ENCODE measurements around the gene BCL11B.

The BCL11B gene

GRCh38 chr14:99125616-99126431 lies 146.2 kb downstream of the BCL11B start:
- Mint-ChIP-seq H3K9me3 (no peaks in the 10 kb centered on the region), H3K27me3 (peaks cover 14% of the 10 kb centered on the region), H3K27ac (no peak overlapping the region), H3K36me3 (ENCODE audit: low read depth) (no peaks in the 10 kb centered on the region), H3K4me3 (no peak overlapping the region), H3K4me1 (ENCODE audit: low read depth) (peaks cover 11% of the 10 kb centered on the region)
- intact Hi-C loops (cut with micrococcal nuclease), result no loop called here

- H3K36me3 Mint-ChIP-seq (ENCODE audit: low read depth), result no peaks in the 10 kb centered on the region
- intact Hi-C loops (cut with micrococcal nuclease), result no loop called here
- no peak overlapping the region for H3K27ac Mint-ChIP-seq
- no peak overlapping the region for H3K4me3 Mint-ChIP-seq
- peaks cover 17% of the 10 kb centered on the region for H3K27me3 Mint-ChIP-seq
- no peaks in the 10 kb centered on the region for H3K9me3 Mint-ChIP-seq
- peaks cover 11% of the 10 kb centered on the region for H3K4me1 Mint-ChIP-seq (ENCODE audit: low read depth)
Observed at GRCh38 chr14:99125113-99125512, 146.9 kb downstream of the BCL11B start.

- Mint-ChIP-seq H3K27me3 (peaks cover 15% of the 10 kb centered on the region), H3K4me3 (no peak overlapping the region), H3K36me3 (ENCODE audit: low read depth) (no peaks in the 10 kb centered on the region), H3K9me3 (no peaks in the 10 kb centered on the region), H3K27ac (peak overlapping the region; percentile 54), H3K4me1 (ENCODE audit: low read depth) (peaks cover 9% of the 10 kb centered on the region)
- intact Hi-C loops (cut with micrococcal nuclease), result no loop called here
Observed at GRCh38 chr14:99124482-99125105, 147.4 kb downstream of the BCL11B start.

- Mint-ChIP-seq H3K27ac (no peak overlapping the region), H3K27me3 (peaks cover 26% of the 10 kb centered on the region), H3K36me3 (ENCODE audit: low read depth) (no peaks in the 10 kb centered on the region), H3K9me3 (no peaks in the 10 kb centered on the region), H3K4me1 (ENCODE audit: low read depth) (peaks cover 3% of the 10 kb centered on the region), H3K4me3 (no peak overlapping the region)
- intact Hi-C loops (cut with micrococcal nuclease), result no loop called here
Observed at GRCh38 chr14:99123208-99123870, 148.7 kb downstream of the BCL11B start.

- H3K4me1 Mint-ChIP-seq (ENCODE audit: low read depth), result peaks cover 7% of the 10 kb centered on the region
- peaks cover 32% of the 10 kb centered on the region for H3K27me3 Mint-ChIP-seq
- no peaks in the 10 kb centered on the region for H3K36me3 Mint-ChIP-seq (ENCODE audit: low read depth)
- intact Hi-C loops (cut with micrococcal nuclease), result no loop called here
- peak overlapping the region; percentile 12 for H3K27ac Mint-ChIP-seq
- no peaks in the 10 kb centered on the region for H3K9me3 Mint-ChIP-seq
- H3K4me3 Mint-ChIP-seq, result no peak overlapping the region
Observed at GRCh38 chr14:99122521-99123125, 149.4 kb downstream of the BCL11B start.

- intact Hi-C loops (cut with micrococcal nuclease), result no loop called here
- Mint-ChIP-seq H3K4me3 (no peak overlapping the region), H3K36me3 (ENCODE audit: low read depth) (no peaks in the 10 kb centered on the region), H3K27ac (no peak overlapping the region), H3K4me1 (ENCODE audit: low read depth) (peaks cover 7% of the 10 kb centered on the region), H3K9me3 (no peaks in the 10 kb centered on the region), H3K27me3 (peaks cover 44% of the 10 kb centered on the region)
Observed at GRCh38 chr14:99121319-99121875, 150.6 kb downstream of the BCL11B start.

GRCh38 chr14:99120526-99121318 lies 151.3 kb downstream of the BCL11B start:
- intact Hi-C loops (cut with micrococcal nuclease), result no loop called here
- Mint-ChIP-seq H3K36me3 (ENCODE audit: low read depth) (no peaks in the 10 kb centered on the region), H3K27ac (no peak overlapping the region)

GRCh38 chr14:99119554-99120525 lies 152.2 kb downstream of the BCL11B start:
- peaks cover 7% of the 10 kb centered on the region for H3K4me1 Mint-ChIP-seq (ENCODE audit: low read depth)
- no peak overlapping the region for H3K4me3 Mint-ChIP-seq
- intact Hi-C loops (cut with micrococcal nuclease), result no loop called here
- no peaks in the 10 kb centered on the region for H3K9me3 Mint-ChIP-seq
- no peaks in the 10 kb centered on the region for H3K36me3 Mint-ChIP-seq (ENCODE audit: low read depth)
- no peak overlapping the region for H3K27ac Mint-ChIP-seq
- peaks cover 56% of the 10 kb centered on the region for H3K27me3 Mint-ChIP-seq

More at GRCh38 chr14:99120526-99121318, 151.3 kb downstream of the BCL11B start:
- H3K9me3 Mint-ChIP-seq, result no peaks in the 10 kb centered on the region
- H3K4me1 Mint-ChIP-seq (ENCODE audit: low read depth), result peaks cover 7% of the 10 kb centered on the region
- H3K4me3 Mint-ChIP-seq, result no peak overlapping the region
- peaks cover 49% of the 10 kb centered on the region for H3K27me3 Mint-ChIP-seq

Measured in dendritic cell treated with granulocyte-macrophage colony-stimulating factor and Interleukin-4, amounts not matched to agents 40 ng/mL and 50 ng/mL, for 4 days (primary cell).